HT-29 (cell line): Measurements from ENCODE around the gene CDK11B. TPM values are rescaled to one million over a fixed set of nuclear protein-coding genes. Genes with fewer than 3 reads are reported as not detected.
A peak's percentile ranks its signal among the peaks of the same experiment; 100 is the strongest.

Experiments used
- DNase-seq: peaks from one replicate; pipeline ENCODE4 v3.0.0-alpha.2; 2015; ENCODE audit warnings: low spot score
- total RNA-seq: library from RNA; depleted of rRNA; stranded (reverse); fragments of >200 nt; shearing (Covaris generic); gene quantifications from 2 replicates; pipeline ENCODE4 v1.2.3, GENCODE V29; 2014

Gene CDK11B
- total RNA-seq, 1 experiment from 2014 or later, result 21.9 TPM

DNA sequence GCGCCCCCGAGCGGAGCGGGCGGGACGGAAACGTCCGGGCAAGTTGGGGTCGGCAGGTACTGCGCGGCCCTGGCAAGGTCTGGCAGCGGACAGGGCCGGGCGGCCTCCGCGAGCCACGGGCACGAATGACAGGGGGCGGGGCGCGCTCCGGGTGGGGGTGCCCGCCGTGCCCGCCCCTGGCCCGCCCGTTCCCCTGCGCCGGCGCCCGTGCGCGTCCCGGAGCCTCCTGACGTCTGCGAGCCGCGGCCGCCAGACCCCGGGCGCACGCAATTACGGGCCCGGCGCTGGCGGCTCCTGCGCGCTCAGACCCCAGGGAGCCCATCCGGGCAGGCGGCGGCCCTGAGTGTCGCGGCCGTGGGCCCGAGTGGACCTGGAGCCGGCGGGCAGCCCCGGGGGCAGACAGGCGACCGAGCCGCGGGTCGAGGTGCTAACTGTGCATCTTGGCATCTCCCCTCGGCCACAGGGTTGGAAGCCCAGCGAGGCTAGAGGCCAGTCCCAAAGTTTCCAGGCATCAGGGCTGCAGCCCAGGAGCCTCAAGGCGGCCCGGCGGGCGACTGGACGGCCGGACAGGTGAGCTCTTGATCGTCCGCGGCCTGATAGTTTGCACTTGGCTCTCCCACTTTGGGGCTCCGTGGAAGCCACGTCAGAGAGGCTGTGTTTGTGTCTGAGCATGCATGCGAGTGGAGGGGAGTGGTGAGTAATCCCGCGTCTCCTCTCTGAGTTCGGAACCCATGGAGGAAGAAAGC lies 42.6 kb downstream of the CDK11B start:
- peak; percentile 27 for DNase-seq

DNA sequence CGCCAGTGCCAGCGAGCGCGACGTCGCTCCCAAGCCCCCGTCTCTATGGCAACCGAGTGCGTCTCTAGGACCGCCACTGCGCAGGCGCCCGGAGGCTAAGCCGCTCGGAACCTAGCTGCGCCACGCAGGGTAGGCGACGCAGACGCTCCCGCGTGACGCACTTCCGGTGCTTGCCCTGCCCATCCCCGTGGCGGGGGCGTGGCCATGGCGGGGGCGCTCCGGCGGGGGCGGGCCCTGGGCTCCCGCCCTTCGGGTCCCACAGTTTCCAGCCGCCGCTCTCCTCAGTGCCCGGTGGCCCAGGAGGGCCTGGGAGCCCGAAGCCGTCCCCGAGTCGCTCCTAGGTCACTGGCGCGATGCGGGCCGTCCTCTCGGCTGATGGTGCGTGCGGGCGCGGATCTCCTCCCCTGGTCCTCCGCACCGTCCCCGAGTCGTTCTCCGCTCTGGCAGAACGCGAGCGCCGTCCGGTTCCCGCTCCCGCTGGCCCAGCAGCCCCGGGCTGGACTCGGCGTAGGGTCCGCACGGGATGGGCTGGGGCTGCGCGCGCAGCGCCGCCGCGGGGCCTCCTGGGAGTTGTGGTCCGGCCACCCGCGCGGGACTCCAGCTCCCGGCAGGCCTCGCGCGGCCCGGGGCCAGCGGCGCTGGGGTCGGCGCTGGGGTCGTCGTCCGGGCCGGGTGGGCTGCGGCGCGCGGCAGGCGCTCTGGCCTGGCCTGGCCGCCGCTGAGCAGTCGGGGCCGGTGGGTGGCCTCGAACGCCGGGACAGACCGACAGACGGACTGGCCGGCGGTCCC lies 43.4 kb downstream of the CDK11B start, which contains the start of gene MIB2:
Gene MIB2, plus strand, starts transcription at position 245 of the 789 bp plus-strand sequence. CDS start 7,953 bp downstream, outside the sequence.
- peak; percentile 97 for DNase-seq

DNA sequence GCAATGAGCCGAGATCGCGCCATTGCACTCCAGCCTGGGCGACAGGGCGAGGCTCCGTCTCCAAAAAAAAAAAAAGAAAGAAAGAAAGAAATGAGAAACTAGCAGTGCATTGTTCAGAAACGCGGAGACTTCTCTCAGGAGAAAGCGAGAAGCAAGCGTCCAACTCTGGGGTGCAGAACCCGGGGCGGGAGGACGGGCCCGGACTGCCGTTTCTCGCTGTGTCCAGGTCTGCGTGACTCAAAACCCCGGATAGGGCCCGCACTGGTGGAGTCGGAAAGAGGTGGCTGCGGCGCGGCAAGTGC lies 43.9 kb downstream of the CDK11B start:
- DNase-seq, result no peak

DNA sequence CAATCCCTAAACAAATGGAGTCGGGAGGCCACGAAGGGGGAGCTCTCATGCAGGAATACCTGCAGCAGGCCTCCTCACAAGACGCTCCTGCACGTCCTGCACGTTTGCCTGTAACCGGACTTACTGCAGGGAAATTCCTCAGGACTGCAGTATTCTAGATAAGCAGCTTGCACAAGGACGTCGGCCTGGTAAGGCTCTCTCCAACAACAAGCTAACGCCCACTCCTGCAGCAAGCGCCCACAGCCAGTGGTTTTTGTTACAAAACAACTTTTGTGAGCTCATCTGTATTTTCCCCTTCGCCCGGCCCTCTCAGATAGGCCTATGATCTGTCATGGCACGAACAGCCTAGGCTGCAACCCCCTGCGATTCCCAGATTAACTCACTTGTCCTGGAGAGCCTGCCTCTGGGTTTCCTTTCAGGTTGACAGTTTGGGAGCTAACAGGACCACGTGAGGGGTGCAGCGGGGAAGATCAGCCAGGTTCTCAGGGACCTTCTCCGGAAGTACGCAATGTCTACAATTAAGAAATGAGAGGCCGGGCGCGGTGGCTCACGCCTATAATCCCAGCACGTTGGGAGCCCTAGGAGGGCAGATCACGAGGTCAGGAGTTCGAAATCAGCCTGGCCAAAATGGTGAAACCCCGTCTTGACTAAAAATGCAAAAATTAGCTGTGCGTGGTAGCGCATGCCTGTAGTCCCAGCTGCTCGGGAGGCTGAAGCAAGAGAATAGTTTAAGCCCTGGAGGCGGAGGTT lies 44.4 kb downstream of the CDK11B start:
- peak; percentile 29 for DNase-seq

DNA sequence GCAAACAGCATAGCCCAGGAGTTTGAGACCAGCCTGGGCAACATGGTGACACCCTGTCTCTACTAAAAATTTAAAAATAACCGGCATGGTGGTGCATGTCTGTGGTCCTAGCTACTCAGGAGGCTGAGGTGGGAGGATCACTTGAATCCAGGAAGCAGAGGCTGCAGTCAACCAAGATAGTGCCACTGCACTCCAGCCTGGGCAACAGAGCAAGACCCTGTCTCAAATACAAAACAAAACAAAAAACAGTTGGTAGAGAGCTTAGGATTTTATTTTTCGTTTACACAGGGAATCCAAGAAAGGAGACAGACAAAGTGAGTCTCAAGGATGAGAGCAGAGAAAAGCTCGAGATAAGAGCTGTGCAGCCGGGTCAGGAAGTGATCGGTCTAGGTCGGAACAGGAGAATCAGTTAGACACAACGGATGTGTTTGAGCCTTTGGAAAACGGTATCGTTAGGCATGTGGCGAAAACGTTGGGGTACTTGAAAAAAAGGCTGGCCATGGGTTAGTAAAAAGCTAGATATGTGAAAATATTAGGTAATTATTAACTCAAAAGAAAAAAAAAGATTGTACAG lies 45.2 kb downstream of the CDK11B start:
- no peak for DNase-seq

DNA sequence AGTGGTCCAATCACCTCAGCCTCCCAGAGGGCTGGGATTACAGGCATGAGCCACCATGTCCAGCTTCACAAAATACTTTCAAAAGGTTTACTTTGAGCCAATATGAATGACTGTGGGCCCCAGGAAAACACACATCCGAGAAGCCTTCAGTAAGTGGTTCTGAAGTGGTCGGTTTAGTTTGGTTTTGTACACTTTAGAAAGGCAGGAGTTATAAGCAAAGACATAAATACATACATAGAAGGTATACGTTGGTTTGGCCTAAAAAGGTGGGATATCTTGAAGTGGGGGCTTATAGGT lies 46.8 kb downstream of the CDK11B start:
- no peak for DNase-seq

DNA sequence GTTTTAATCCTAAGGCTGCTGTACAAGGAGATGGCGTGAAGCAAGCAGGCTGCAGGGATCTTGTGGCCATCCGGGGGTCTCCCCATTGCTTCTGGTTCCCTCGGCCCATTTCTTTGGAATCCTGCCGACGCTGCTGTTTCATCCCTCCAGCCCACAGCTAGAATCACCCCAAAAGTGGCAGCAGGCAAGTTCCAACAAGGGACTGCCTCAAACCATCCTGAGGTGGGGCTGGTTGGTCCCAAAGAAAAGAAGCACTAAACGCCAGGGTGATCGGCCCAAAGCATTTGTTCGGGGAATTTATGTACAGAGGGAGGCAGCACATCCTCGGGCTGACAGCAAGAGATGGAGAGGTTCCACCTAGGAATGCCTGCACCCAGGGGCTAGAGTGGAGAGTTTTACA lies 48.0 kb downstream of the CDK11B start:
- no peak for DNase-seq

DNA sequence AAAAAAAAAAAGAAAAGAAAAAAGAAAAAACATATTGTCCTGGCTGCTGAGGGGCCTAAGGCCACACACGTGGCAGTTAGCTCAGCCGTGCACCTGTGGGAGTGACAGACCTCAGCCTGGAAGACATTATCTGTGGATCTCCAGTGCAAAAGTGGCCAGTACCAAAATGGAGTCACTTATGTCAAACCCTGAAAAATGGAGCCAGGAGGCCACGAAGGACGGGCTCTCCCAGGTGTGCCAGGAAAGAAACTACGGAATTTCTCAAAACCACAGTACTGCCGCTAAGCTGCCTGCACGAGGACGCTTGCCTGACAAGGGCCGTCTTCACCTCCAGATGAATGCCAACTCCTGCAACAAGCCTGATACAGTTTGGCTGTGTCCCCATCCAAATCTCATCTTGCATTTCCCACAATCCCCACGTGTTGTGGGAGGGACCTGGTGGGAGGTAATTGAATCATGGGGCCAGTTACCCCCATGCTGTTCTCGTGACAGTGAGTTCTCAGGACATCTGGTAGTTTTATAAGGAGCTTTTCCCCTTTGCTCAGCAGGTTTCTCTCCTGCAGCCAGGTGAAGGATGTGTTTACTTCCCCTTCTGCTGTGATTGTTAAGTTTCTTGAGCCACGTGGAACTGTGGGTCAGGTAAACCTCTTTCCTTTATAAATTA lies 48.9 kb downstream of the CDK11B start:
- DNase-seq, result no peak

DNA sequence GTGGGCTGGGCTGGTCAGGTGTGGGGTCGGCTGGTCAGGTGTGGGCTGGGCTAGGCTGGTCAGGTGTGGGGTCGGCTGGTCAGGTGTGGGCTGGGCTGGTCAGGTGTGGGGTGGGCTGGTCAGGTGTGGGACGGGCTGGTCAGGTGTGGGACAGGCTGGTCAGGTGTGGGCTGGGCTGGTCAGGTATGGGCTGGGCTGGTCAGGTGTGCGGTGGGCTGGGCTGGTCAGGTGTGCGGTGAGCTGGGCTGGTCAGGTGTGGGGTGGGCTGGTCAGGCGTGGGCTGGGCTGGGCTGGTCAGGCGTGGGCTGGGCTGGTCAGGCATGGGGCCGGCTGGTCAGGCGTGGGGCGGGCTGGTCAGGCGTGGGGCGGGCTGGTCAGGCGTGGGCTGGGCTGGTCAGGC lies 52.6 kb downstream of the CDK11B start:
- DNase-seq, result no peak

DNA sequence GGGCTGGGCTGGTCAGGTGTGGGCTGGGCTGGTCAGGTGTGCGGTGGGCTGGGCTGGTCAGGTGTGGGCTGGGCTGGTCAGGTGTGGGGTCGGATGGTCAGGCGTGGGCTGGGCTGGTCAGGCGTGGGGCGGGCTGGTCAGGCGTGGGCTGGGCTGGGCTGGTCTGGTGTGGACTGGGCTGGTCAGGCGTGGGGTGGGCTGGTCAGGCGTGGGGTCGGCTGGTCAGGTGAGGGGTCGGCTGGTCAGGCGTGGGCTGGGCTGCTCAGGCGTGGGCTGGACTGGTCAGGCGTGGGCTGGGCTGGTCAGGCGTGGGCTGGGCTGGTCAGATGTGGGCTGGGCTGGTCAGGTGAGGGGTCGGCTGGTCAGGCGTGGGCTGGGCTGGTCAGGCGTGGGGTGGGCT lies 53.1 kb downstream of the CDK11B start:
- no peak for DNase-seq

DNA sequence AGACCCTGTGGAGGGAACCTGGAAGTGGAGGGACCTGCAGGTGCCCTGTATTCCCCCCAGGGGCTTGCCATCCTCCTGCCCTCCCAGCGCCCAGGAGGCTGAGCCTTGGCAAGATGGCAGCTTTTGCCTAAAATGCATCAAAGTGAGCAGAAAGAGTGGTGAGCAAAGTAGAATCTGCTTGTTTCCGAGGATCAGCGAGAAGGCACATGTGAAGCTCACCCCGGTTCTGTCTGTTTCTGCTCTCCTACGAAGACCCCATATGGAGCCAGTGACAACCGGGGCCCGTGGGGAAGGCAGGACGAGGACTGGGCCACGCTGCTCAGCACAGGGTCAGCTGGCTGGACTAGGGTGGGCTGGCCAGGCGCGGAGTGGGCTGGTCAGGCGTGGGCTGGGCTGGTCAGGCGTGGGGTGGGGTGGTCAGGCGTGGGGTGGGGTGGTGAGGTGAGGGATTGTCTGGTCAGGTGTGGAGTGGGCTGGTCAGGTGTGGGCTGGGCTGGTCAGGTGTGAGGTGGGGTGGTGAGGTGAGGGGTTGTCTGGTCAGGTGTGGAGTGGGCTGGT lies 53.7 kb downstream of the CDK11B start:
- no peak for DNase-seq

DNA sequence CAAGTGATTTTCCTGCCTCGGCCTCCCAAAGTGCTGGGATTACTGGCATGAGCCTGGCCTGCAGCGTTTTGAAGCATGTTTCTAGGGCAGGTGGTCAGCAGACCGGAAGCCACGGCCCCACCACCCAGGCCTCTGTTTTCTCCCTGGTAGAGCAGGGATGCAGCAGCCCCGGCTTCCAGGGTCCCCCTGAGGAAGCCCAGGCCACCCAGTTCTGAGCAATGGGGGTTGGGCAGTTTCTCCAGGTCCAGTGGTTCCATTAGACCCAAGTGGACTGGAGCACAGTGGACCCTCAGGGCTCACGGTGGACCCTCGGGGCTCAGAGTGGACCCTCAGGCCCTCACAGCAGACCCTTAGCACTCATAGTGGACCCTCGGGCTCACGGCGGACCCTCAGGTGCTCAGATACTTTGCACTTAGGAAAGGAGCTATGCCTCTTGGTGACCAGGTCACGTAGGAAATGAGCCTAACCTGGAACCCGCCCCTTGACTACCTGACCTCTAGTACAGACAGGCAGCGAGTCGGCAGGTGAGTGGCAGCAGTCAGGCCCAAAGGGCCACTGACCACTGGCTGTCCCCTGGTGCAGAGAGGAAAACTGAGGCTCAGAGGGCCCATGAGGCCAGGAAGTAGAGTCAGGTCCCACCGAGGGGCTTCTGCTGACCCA lies 54.3 kb downstream of the CDK11B start:
- no peak for DNase-seq

DNA sequence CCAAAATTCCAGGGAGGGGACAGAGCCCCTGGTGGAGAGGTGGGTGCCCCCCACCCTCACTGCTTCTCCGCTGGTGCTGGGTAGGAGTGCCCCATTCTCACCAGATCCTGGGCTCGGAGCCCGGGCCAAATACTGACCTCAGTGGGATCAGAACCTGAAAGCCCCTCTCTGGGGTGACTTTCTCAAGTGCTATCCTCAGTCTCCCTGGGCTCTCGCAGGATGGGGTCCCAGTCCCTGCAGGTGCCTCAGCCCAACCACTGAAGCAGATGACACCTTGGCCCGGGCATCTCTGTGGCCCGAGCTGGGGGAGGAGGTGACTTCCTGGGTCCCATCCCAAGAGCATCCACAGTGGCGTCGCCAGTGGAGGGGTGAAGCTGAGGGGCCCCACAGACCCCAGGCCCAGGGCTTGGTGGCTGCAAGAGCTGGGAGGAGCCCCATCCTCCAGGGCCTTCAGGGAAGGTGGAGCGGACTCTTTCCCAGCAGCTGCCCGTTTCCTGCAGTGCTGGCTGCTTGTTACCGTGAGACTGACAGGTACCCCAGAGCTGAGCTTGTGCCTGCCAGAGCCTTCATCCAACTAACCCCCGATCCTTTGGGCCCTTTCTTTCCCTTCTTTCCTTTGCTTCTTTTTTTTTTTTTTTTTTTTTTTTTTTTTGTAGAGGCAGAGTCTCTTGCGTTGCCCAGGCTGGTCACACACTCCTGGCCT lies 55.0 kb downstream of the CDK11B start:
- no peak for DNase-seq

DNA sequence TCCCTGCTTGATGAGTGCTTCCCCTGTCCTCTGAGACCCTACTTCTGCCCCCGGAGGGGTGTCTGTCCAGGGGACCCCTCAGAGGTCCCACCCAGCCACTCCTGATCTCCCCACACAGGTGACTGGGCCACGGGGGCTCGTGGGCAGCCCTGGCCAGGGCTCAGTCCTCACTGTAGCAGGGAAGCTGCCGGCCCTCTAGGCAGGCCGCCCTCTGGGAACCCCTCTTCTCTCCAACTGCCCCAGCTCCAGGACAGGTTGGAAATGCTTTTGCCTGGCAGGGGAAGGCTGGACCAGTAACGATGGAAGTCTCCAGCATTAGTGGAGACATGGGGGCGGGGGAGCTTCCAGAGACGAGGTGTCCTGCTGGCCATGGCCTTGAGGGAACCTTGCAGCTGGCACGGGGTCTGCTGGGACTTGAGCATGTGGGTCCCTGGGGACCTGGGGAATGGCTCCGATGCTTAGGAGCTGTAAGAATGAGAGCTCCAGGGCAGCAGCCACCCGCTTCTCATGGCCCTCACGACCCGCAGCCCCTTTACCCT lies 55.8 kb downstream of the CDK11B start:
- DNase-seq, result no peak

DNA sequence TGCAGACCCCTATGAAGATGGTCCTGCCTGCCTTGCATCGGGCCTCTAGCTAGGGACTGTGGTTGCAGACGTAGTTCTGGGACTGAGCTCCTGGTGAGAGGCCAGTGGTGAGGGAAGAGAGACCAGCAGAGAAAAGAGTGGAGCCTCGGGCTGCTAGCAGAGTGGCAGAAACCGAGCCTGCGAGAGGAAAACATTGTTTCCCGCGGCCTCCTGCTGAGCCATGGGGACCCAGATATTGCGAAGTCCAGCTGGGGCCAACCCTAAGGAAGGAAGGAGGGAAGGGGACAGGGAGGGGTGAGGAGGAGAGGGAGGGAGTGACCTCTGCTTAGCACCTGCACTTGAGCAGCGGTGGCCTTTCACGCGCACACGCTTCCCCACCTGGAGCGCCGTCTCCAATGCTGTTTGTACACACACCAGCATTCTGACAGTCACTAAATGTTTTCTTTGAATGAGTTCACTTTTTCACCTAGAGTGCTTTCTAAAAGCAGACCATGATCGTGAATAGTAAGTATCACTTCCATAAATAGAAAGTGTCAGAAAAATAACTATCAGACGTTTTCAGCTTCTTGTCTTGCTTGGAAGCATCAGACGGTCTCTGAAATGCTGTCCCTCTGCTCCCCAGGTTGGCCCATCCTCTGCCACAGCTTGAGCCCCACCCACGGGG lies 56.4 kb downstream of the CDK11B start:
- DNase-seq, result no peak

DNA sequence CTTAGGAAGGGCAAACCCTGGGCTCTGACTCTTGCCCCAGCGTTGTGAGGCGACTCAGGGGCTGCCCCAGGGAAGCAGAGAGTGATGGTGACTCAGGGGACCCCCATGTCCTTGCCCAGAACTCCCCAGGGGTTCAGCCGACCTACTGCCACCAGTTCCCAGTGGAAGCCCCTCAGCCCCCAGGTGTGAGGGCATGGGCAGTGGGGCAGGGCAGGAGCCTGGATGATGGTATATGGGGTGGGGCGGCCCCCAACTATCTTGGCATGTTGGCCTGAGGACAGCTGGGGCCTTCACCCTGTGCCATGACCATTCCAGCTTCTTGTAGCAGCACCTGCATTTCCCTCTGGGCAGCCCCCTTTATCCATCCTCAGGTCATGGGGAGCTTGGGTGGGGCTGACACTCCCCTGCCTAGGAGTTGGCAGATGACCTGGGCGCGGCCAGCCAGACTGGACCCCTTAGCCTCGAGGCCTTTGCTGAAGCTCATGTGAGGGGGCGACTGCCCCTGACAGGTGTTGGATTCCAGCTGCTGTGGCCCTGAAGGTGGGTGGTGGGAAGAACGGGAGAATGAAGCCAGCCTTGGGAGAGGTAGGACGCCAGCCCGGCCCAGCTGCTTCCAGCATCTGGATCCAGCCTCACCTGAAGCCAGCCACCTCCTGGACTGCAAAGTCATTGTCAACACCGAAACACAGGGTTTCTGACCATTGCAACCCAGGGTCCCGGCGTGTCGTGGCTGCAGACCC lies 57.1 kb downstream of the CDK11B start:
- no peak for DNase-seq

DNA sequence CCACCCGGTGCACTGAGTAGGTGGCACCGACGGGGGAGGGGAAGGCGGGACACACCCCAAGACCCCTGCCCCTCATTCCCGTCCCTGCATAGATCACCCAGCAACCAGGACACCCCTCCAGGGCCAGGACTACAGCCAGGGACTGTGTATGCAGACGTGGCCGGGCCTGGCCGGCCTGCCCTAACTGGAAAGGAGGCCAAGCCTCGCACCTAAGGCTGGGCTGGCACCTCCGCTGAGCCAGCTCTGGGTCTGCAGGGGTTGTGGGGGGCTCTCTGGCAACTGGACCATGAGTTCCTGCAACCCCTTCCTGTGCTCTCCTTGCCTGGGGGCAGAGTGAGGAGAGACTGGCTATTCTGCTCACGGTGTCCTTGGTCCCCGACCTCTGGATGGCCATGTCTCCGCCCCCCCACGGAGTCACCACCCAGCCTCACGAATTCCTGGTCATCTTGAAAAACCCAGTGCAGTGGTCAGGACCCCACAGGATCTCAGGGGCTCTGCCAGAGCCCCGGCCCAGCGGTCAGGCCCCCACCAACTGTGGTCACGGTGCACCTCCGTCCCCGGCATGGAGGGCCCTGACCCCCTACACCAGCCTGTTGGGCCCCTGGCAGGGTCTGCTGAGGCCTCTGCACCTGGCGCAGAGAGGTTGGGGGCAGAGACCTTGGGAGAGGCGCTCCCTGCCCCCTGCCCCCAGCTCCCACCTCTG lies 57.8 kb downstream of the CDK11B start:
- no peak for DNase-seq
